Cardiac septum (tissue), 1 donor: ENCODE data around the gene GATB. TPM values are rescaled to one million over a fixed set of nuclear protein-coding genes. Genes with fewer than 3 reads are reported as not detected.

Source experiments
- DNase-seq: peaks from one replicate; pipeline ENCODE4 v3.0.0-alpha.2; 2020; ENCODE audit warnings: low spot score
- intact Hi-C: fragments of 100-400 bp; cut with DNase I; formaldehyde crosslinking; loops from one replicate; pipeline ENCODE4 v1.14.0; 2022
- total RNA-seq: library from RNA; stranded (reverse); fragmentation: NEBNext Ultra II Directional; extraction: Animal tissue kit (Norgen Biotek cat#: 25700); gene quantifications from one replicate; pipeline ENCODE4 v1.2.1, GENCODE V29; 2021
- donor health status: DM: no; HTN: no; CAD: no.

GATB gene
- total RNA-seq, 1 donor from 2014 or later, result 75.1 TPM

GRCh38 chr4:151640381-151640780 lies 120.4 kb downstream of the GATB start:
- intact Hi-C loops, result no loop called here
- DNase-seq, result no peak

GRCh38 chr4:151638295-151638858 lies 122.4 kb downstream of the GATB start:
- intact Hi-C loops, result no loop called here
- no peak for DNase-seq

GRCh38 chr4:151631349-151631748 lies 129.5 kb downstream of the GATB start:
- no peak for DNase-seq
- intact Hi-C loops, result no loop called here

GRCh38 chr4:151629097-151629783 lies 131.6 kb downstream of the GATB start:
- intact Hi-C loops, result no loop called here
- no peak for DNase-seq

- intact Hi-C loops, result no loop called here
- no peak for DNase-seq
Measured at GRCh38 chr4:151628001-151628608, 132.7 kb downstream of the GATB start.

GRCh38 chr4:151627491-151627890 lies 133.3 kb downstream of the GATB start:
- intact Hi-C loops, result no loop called here
- DNase-seq, result no peak

GRCh38 chr4:151626751-151627150 lies 134.1 kb downstream of the GATB start:
- intact Hi-C loops, result no loop called here
- DNase-seq, result no peak

GRCh38 chr4:151626228-151626627 lies 134.6 kb downstream of the GATB start:
- intact Hi-C loops, result no loop called here

GRCh38 chr4:151624626-151625565 lies 135.9 kb downstream of the GATB start:
- intact Hi-C loops, result no loop called here
- DNase-seq, result no peak

More at GRCh38 chr4:151626228-151626627, 134.6 kb downstream of the GATB start:
- DNase-seq, result no peak
